Measurements from ENCODE around the gene CEP43.

Gene CEP43

DNA sequence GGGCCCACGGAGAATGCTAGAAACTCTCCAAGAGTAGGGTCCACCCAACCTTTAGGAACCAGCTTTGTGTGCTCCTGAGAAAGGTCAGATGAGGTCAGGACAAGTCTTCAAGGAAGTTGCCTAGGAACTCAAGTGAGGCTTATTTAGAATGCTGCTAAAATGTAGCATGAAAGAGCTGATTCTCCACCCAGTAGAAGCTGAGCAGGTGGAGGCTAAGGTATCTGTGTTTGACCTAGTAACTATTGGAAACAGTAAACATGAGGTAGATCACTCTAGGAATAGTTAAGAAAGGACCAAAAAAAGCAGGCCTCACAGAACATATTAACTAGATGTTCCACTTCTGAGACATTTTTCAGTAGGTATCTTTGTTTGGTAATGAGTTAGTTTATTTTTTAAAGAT, 13.9 kb downstream of the CEP43 start:
- no peak for DNase-seq (ENCODE audit: low read depth)

- DNase-seq (ENCODE audit: low read depth): no peak
These were observed 14.7 kb downstream of the CEP43 start for GRCh38 chr6:167013946-167014345.

GRCh38 chr6:167015302-167015701, 16.1 kb downstream of the CEP43 start:
- DNase-seq (ENCODE audit: low read depth): no peak

DNA sequence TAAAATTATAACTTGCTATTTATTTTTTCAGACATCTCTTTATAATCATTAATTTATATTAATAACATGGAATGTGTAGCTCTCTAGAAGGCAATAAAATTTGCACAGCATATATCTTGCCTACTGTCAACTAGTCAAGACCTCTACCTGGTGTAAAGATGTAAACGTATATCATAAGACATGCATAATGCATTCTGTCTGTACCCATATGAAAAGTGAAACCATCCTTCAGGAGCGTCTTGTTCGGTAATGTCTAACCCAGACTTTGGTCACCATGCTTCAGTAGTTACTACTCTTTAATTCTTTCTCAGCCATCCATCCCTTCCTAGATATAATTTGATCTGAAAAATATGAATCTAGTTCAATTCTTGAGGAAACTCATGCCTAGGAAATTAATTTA, 21.0 kb downstream of the CEP43 start:
- no peak for DNase-seq (ENCODE audit: low read depth)

DNA sequence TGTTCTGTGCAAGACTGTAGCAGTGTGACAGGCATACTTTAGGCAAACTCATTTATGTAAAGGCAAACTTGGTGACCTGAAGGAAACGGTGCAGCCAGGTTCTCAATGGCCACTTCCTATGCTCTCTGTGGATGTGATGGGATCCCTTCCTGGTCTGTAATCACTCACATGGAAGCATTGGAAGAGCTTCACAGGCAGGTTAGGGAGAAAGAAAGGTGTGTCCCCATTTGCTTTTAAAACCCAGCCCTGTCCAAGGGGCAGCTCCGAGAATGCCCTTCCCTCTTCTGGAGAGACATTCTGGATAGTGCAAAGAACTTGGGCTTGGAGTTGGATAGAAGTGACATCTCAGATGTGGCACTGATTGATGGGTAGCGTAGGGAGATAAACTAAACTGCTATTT, 28.1 kb downstream of the CEP43 start:
- no peak for DNase-seq (ENCODE audit: low read depth)

DNA sequence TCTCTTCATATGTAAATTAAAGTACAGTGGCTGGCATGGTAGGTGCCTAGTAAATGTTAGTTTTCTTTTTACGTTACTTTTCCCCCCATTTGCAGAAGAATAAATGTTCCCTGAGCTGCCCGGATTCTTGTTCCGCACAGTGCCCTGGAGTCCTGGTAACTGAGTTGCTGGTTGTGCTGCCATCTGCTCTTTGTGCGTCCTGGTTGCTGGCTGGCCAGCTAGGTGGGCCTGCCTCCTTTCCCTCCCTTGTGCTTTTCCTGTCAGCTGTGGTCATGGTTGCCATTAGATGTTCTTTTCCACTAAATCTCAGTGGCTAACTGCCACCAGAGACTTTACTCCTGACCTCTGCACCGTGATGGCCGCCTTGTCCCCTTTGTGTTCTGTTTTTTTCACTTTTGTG, 28.6 kb downstream of the CEP43 start:
- no peak for DNase-seq (ENCODE audit: low read depth)

DNA sequence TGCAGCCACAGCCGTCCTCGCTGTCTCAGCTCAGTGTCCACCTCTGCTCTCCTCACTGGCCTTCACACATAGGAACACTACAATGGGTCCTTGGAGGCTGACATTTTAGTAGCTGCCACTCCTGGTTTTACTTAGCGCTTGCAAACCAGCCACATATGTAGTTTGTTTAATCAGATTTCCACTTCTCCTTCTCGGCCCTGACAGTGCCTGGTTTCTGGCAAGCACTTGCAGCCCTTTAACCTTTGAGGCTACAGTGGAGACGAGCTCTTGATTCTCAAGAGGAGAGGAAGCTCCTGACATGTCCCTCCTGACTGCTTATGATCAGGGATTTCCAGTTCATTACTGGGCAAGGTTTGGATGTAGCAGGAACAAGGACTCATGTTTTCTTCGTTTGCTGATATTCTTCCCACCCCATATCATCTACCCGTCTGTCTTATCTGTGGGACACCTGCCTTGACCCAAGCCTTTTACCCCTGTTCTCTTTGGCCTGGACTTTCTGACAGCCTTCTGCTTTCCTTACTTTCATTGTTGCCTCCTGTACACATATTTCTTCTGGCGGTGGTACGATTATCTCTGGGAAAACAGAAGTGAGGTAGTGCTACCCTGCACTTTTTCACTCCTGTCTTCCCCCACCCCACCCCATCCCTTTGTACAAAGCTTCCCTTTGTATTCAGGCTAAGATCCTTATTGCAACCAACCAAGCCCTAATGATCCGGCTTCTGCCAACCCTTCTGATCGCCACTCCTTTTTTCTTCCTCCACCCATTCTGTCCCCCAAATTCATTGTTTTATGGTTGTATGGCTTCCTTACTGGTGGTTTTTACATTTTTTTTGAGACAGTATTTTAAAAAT, 31.2 kb downstream of the CEP43 start:
- DNase-seq (ENCODE audit: low read depth): no peak

GRCh38 chr6:167031082-167031709, 32.0 kb downstream of the CEP43 start:
- no peak for DNase-seq (ENCODE audit: low read depth)

- no peak for DNase-seq (ENCODE audit: low read depth)
These were observed 34.9 kb downstream of the CEP43 start for GRCh38 chr6:167034056-167034455.

DNA sequence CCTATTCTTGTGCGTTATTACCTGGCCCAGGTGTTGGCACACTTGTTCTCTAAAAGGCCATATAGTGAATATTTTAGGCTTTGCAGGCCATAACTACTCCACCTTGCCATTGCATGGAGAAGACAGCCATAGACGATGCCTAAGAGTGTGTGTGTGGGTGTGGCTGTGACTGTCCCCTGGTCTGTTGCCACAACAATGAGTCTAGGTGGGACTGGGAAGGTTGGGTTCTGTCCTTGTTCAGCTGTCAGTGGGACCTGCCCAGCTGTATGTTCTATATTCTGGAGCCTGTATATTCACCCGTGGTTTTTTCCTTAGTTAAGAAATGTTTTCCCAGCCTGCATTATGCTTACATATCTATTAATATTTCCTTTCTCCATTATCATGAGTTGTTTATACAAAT, 38.6 kb downstream of the CEP43 start:
- no peak for DNase-seq (ENCODE audit: low read depth)

DNA sequence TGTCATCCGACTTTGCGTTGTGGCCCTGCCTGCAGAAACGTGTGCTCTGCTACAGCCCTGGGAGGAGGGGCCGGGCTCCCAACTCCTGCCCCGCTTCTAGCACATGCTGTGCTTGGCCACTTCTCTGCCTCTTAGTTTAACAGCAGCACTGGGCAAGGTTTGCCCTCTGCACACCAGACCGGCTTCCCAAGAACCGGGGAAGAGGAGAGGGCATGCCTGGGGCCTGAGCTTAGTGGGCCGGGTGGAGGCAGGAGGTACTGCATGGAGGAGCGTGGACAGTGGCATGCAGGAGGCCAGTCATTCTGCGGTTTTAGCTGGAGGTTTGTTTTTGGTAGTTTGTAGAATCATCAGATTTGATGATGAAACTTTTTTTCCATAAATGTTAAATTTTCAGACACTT, 45.5 kb downstream of the CEP43 start:
- DNase-seq (ENCODE audit: low read depth): no peak

- no peak for DNase-seq (ENCODE audit: low read depth)
These were observed 46.8 kb downstream of the CEP43 start for GRCh38 chr6:167045828-167046580.

- no peak for DNase-seq (ENCODE audit: low read depth)
These were observed 47.8 kb downstream of the CEP43 start for GRCh38 chr6:167046861-167047495.

DNA sequence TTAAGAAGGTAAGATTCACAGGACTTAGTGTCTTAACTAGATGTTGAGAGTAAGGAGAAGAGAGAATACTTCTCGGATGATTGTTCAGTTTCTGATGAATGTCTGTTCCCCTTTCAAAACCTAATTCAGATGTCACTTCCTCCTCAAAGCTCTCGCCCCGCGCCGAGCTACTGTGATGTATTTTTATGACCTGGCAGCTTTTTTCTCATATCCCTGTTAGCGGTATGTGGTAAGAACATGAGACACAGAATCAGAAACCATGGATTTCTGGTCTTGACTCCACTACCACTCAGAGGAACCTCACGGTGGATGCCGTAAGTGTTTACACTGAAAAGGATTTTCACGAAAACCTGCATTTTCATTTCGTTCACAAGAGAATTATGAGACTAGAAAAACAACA, 48.4 kb downstream of the CEP43 start:
- DNase-seq (ENCODE audit: low read depth): peak; percentile 47

All from activated T-helper 9 cell treated with anti-CD3 and anti-CD28 coated beads, Interleukin-2, amount 50 U/mL, for 16 hours (primary cell).